CD4-positive, alpha-beta T cell (primary cell): Measurements from ENCODE around the gene CDK14. TPM values are rescaled to one million over a fixed set of nuclear protein-coding genes. Genes with fewer than 3 reads are reported as not detected.

Source experiments
- ATAC-seq: fragments of 200-7000 bp; cut with Tn5 transposase; one replicate; pipeline ENCODE4 v1.10.0; 2022; ENCODE audit warnings: mild to moderate bottlenecking; ENCODE audit not compliant: poor library complexity
- CTCF ChIA-PET: fragments of 350-600 bp; sonication (Branson Sonifier 250); formaldehyde crosslinking; loops from one replicate; lab custom pipeline; 2021; ENCODE audit warnings: antibody characterized with exemption, inconsistent platforms; lab: Charles Lee
- POLR2A ChIA-PET: fragments of 350-600 bp; sonication (Branson Sonifier 250); formaldehyde crosslinking; loops from one replicate; lab custom pipeline; 2021; ENCODE audit warnings: antibody characterized with exemption, inconsistent platforms; lab: Charles Lee
- DNase-seq, 14 experiments: peaks; one replicate each; pipeline ENCODE4 v3.0.0-alpha.2; 2013 to 2020; ENCODE audit warnings: mixed read lengths in 2 of 14
- H3K27ac ChIP-seq, 2 donors: one replicate each; pipeline versions ENCODE4 v1.5.1 to v1.7.0; 2013; ENCODE audit warnings: low read length in 2 of 2, low read depth in 1 of 2, mild to moderate bottlenecking in 1 of 2
- H3K27me3 ChIP-seq, 2 experiments: 1 replicate in 1 of 2; 2 replicates in 1 of 2; pipeline versions ENCODE4 v1.6.1 to v1.7.0; 2013; ENCODE audit warnings: low read length in 2 of 2, control low read depth in 1 of 2, mild to moderate bottlenecking in 1 of 2, moderate library complexity in 1 of 2; ENCODE audit not compliant: insufficient read depth in 2 of 2, control insufficient read depth in 1 of 2
- H3K36me3 ChIP-seq: one replicate; pipeline ENCODE4 v1.6.1; 2013; ENCODE audit warnings: low read length, control low read depth; ENCODE audit not compliant: insufficient read depth
- H3K4me1 ChIP-seq: one replicate; pipeline ENCODE4 v1.6.1; 2013; ENCODE audit warnings: low read length, control low read depth; ENCODE audit not compliant: insufficient read depth
- H3K4me3 ChIP-seq: one replicate; pipeline ENCODE4 v1.5.1; 2013; ENCODE audit warnings: mild to moderate bottlenecking, low read length, moderate library complexity
- H3K9me3 ChIP-seq, 2 experiments: 1 replicate in 1 of 2; 2 replicates in 1 of 2; pipeline versions ENCODE4 v1.6.1 to v1.7.0; 2013; ENCODE audit warnings: low read length in 2 of 2, mild to moderate bottlenecking in 2 of 2, control low read depth in 1 of 2, moderate library complexity in 1 of 2; ENCODE audit not compliant: control insufficient read depth in 1 of 2, insufficient read depth in 1 of 2
- H3K27ac Mint-ChIP-seq: one replicate; pipeline ENCODE4 v1.8.0; 2020; ENCODE audit warnings: mixed read lengths
- H3K27me3 Mint-ChIP-seq: one replicate; pipeline ENCODE4 v1.8.0; 2021; ENCODE audit warnings: mixed read lengths
- H3K36me3 Mint-ChIP-seq: one replicate; pipeline ENCODE4 v1.8.0; 2021; ENCODE audit warnings: low read depth, mixed read lengths
- H3K4me1 Mint-ChIP-seq: one replicate; pipeline ENCODE4 v1.8.0; 2021; ENCODE audit warnings: low read depth, mixed read lengths
- H3K4me3 Mint-ChIP-seq: one replicate; pipeline ENCODE4 v1.8.0; 2020; ENCODE audit warnings: mild to moderate bottlenecking, mixed read lengths
- H3K9me3 Mint-ChIP-seq: one replicate; pipeline ENCODE4 v1.8.0; 2020; ENCODE audit warnings: mixed read lengths
- CTCF ChIP-seq: fragments of 200-600 bp; IDR thresholded peaks from one replicate; pipeline ENCODE4 v1.8.0; 2022; ENCODE audit warnings: antibody characterized with exemption, mild to moderate bottlenecking
- intact Hi-C, 2 experiments: fragments of 100-400 bp; cut with DNase I in 1 of 2; cut with micrococcal nuclease in 1 of 2; formaldehyde crosslinking; loops; one replicate each; pipeline versions ENCODE4 v1.15.1 to v1.9.0; 2023 to 2025; cut with DNase I, micrococcal nuclease
- total RNA-seq, 174 experiments: library from RNA in 2 of 174; stranded (reverse) in 2 of 174; gene quantifications; one replicate each; pipeline ENCODE4 v1.2.3 and lab custom pipeline; 2021 to 2026

The CDK14 gene
- total RNA-seq, 2 experiments from 2014 or later: 0.45 to 0.47 TPM

GRCh38 chr7:91031757-91032156 is 435.6 kb downstream of the CDK14 start:
- Mint-ChIP-seq H3K4me3 (no peak overlapping the region), H3K27me3 (no peaks in the 10 kb centered on the region), H3K36me3 (no peaks in the 10 kb centered on the region), H3K9me3 (no peaks in the 10 kb centered on the region), H3K27ac (no peak overlapping the region), H3K4me1 (no peaks in the 10 kb centered on the region)
- intact Hi-C loops: loop anchor here in 1 of 2 experiments (10.0 kb wide), 1 partner anchor 577 kb away; no protein-coding TSS in a partner anchor
- POLR2A ChIA-PET: no interaction called here
- Histone ChIP-seq H3K9me3 (no peaks in the 10 kb centered on the region), H3K4me1 (no peaks in the 10 kb centered on the region), H3K27me3 (no peaks in the 10 kb centered on the region), H3K27ac (no peak overlapping the region), H3K4me3 (no peak overlapping the region), H3K36me3 (no peaks in the 10 kb centered on the region)
- TF ChIP-seq CTCF: no peak
- ATAC-seq: no peak
- DNase-seq: no peak
- CTCF ChIA-PET: no interaction called here

GRCh38 chr7:91033574-91033973 is 437.5 kb downstream of the CDK14 start:
- Mint-ChIP-seq H3K9me3 (no peaks in the 10 kb centered on the region), H3K4me3 (no peak overlapping the region), H3K27ac (no peak overlapping the region), H3K36me3 (no peaks in the 10 kb centered on the region), H3K27me3 (no peaks in the 10 kb centered on the region), H3K4me1 (no peaks in the 10 kb centered on the region)
- CTCF ChIA-PET: no interaction called here
- H3K36me3 ChIP-seq: no peaks in the 10 kb centered on the region
- intact Hi-C loops: loop anchor here in 1 of 2 experiments (10.0 kb wide), 1 partner anchor 579 kb away; no protein-coding TSS in a partner anchor
- no peak overlapping the region for H3K4me3 ChIP-seq
- no peaks in the 10 kb centered on the region for H3K27me3 ChIP-seq
- no peak for ATAC-seq
- no peaks in the 10 kb centered on the region for H3K9me3 ChIP-seq
- TF ChIP-seq CTCF: no peak
- no peaks in the 10 kb centered on the region for H3K4me1 ChIP-seq
- H3K27ac ChIP-seq: no peak overlapping the region
- DNase-seq: no peak
- POLR2A ChIA-PET: no interaction called here

- Histone ChIP-seq H3K9me3 (no peaks in the 10 kb centered on the region), H3K27me3 (no peaks in the 10 kb centered on the region), H3K4me3 (no peak overlapping the region), H3K27ac (no peak overlapping the region), H3K36me3 (no peaks in the 10 kb centered on the region), H3K4me1 (no peaks in the 10 kb centered on the region)
- ChIA-PET POLR2A (no interaction called here), CTCF (no interaction called here)
- peak in 2 of 14 experiments; percentile 6 to 9 for DNase-seq
- H3K4me3 Mint-ChIP-seq: no peak overlapping the region
- no peaks in the 10 kb centered on the region for H3K9me3 Mint-ChIP-seq
- no peaks in the 10 kb centered on the region for H3K36me3 Mint-ChIP-seq
- ATAC-seq: no peak
- no peaks in the 10 kb centered on the region for H3K4me1 Mint-ChIP-seq
- intact Hi-C loops: loop anchor here in 1 of 2 experiments (10.0 kb wide), 1 partner anchor 580 kb away; no protein-coding TSS in a partner anchor
- no peak for TF ChIP-seq CTCF
- no peaks in the 10 kb centered on the region for H3K27me3 Mint-ChIP-seq
- no peak overlapping the region for H3K27ac Mint-ChIP-seq
These were observed 438.6 kb downstream of the CDK14 start for GRCh38 chr7:91034459-91035368.
